ENCODE results near the gene KAZN.

Gene KAZN

GRCh38 chr1:15014516-15014915 lies 416.0 kb downstream of the KAZN start:
- DNase-seq (ENCODE audit: low read depth in 1 of 2, low spot score in 1 of 2): no peak

- no peak for DNase-seq (ENCODE audit: low read depth in 1 of 2, low spot score in 1 of 2)
Observed at GRCh38 chr1:15016001-15016400, 417.5 kb downstream of the KAZN start.

- no peak for DNase-seq (ENCODE audit: low read depth in 1 of 2, low spot score in 1 of 2)
Observed at GRCh38 chr1:15016526-15016925, 418.0 kb downstream of the KAZN start.

- no peak for DNase-seq (ENCODE audit: low read depth in 1 of 2, low spot score in 1 of 2)
Observed at GRCh38 chr1:15017120-15017519, 418.6 kb downstream of the KAZN start.

GRCh38 chr1:15018767-15019166 lies 420.3 kb downstream of the KAZN start:
- DNase-seq (ENCODE audit: low read depth in 1 of 2, low spot score in 1 of 2): no peak

GRCh38 chr1:15020943-15021745 lies 422.7 kb downstream of the KAZN start:
- DNase-seq (ENCODE audit: low read depth in 1 of 2, low spot score in 1 of 2): no peak

- DNase-seq (ENCODE audit: low read depth in 1 of 2, low spot score in 1 of 2): no peak
Observed at GRCh38 chr1:15022048-15022447, 423.6 kb downstream of the KAZN start.

GRCh38 chr1:15023205-15023604 lies 424.7 kb downstream of the KAZN start:
- DNase-seq (ENCODE audit: low read depth in 1 of 2, low spot score in 1 of 2): no peak

- DNase-seq (ENCODE audit: low read depth in 1 of 2, low spot score in 1 of 2): no peak
Observed at GRCh38 chr1:15023976-15024375, 425.5 kb downstream of the KAZN start.

DNA sequence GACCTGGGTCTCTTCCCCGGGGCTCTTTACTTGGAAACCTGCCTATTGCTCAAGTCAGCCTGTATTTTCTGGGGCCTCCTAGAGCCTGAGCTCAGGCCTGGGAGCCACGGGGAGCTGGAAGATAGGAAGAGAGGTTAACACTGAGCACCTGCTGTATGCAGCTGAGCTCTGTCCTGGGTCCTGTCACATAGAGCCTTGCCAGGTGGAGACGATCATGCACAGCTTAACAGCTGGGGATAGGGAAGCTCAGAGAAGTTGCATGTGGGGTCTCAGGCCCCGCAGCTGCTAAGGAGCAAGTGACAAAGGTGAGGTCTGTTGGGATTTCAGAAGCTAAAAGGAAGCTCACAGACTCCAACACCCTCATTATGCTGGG lies 427.6 kb downstream of the KAZN start:
- DNase-seq (ENCODE audit: low read depth in 1 of 2, low spot score in 1 of 2): no peak

- peak in 1 of 2 donors; percentile 14 for DNase-seq (ENCODE audit: low read depth in 1 of 2, low spot score in 1 of 2)
Observed at GRCh38 chr1:15027515-15027986, 429.1 kb downstream of the KAZN start.

DNA sequence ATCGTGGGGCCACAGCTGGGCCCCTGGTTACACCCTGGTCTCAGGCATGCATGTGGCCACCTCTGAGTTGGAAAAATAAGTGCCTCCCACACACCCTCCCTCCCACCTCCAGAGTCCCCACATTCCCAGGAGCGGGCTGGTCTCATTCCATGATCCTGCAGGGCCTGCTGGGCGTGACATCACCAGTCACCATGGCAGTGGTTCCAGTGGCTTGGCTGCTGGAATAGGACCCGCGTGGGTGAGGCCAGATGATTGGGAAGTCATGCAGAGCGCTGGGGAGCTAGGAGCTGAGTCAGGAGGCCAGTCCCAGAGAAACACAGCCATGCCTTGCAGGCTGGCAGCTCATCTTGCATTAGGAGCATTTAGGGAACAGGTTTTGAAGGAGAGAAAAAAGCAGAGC lies 429.6 kb downstream of the KAZN start:
- no peak for DNase-seq (ENCODE audit: low read depth in 1 of 2, low spot score in 1 of 2)

DNA sequence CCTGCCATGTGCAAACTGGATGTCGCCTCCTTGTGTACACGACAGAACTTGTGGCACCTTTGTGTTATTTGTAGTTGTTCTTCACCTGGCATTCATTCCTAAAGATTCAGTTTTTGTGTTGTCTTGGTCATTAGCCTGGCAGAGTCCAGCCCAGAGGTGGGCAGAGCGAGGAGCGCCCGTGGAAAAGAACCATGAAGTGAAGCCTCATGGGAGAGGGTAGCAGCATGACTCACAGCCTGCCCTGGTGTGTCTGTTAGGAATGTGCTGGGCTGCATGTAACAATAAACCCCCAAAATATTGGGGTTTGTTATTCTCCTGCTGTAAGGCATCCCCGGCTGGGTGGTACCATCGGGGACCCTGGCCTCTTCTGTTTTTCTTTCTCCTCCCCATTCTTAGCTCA lies 430.1 kb downstream of the KAZN start:
- no peak for DNase-seq (ENCODE audit: low read depth in 1 of 2, low spot score in 1 of 2)

DNA sequence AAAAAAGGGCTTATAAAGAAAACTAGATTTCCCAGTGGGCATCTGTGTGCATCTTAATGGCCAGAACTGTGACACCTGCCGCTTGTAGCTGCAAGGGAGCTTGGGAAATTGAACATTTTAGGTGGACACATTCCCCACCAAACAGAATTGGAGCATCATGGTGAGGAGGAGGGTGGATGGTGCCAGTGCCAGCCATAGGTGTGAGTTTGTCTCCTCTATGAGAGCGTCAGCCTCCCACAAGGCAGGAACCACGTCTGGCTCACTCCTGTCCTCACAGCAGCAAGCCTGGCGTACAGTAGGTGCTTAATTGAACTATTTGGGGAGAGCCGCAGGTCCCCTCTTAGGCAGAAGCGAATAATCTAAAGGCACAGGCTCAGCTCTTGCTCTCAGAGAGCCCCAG lies 430.6 kb downstream of the KAZN start:
- no peak for DNase-seq (ENCODE audit: low read depth in 1 of 2, low spot score in 1 of 2)

GRCh38 chr1:15029786-15030185 lies 431.3 kb downstream of the KAZN start:
- DNase-seq (ENCODE audit: low read depth in 1 of 2, low spot score in 1 of 2): no peak

- no peak for DNase-seq (ENCODE audit: low read depth in 1 of 2, low spot score in 1 of 2)
Observed at GRCh38 chr1:15031251-15031933, 432.9 kb downstream of the KAZN start.

- DNase-seq (ENCODE audit: low read depth in 1 of 2, low spot score in 1 of 2): no peak
Observed at GRCh38 chr1:15033264-15033663, 434.8 kb downstream of the KAZN start.

GRCh38 chr1:15034656-15035055 lies 436.2 kb downstream of the KAZN start:
- DNase-seq (ENCODE audit: low read depth in 1 of 2, low spot score in 1 of 2): no peak

GRCh38 chr1:15035236-15035635 lies 436.8 kb downstream of the KAZN start:
- DNase-seq (ENCODE audit: low read depth in 1 of 2, low spot score in 1 of 2): no peak

GRCh38 chr1:15036101-15036500 lies 437.6 kb downstream of the KAZN start:
- no peak for DNase-seq (ENCODE audit: low read depth in 1 of 2, low spot score in 1 of 2)

- no peak for DNase-seq (ENCODE audit: low read depth in 1 of 2, low spot score in 1 of 2)
Observed at GRCh38 chr1:15038232-15039016, 439.9 kb downstream of the KAZN start.
